ENCODE results near the gene CRYBB1. TPM values are rescaled to one million over a fixed set of nuclear protein-coding genes. Genes with fewer than 3 reads are reported as not detected.
A peak's percentile ranks its signal among the peaks of the same experiment; 100 is the strongest.

Gene CRYBB1
- total RNA-seq (not detected), polyA plus RNA-seq (not detected)

GRCh38 chr22:26617271-26618199 lies at the start of gene CRYBB1:
Gene CRYBB1, minus strand, starts transcription at chr22:26618027. Its CDS starts 1,708 bp downstream, at chr22:26616319.
- ChIA-PET POLR2A (no interaction called here), CTCF (interaction anchor here (0.7 kb wide), 1 partner anchor 39 kb away, joined by 3 read pairs; the partner anchor contains the start of gene MIAT)
- Histone ChIP-seq H3K9me3 (ENCODE audit: low read length) (no peaks in the 10 kb centered on the region), H3K27me3 (ENCODE audit: insufficient read depth, low read length, poor library complexity, severe bottlenecking) (no peaks in the 10 kb centered on the region), H3K27ac (ENCODE audit: low read depth, low read length) (peak within 1 kb of the TSS; percentile 24), H3K4me3 (ENCODE audit: low read length) (no peak within 1 kb of the TSS), H3K36me3 (ENCODE audit: insufficient read depth, low read length) (no peaks in the 10 kb centered on the region), H3K4me1 (ENCODE audit: insufficient read depth, low read length) (peaks cover 5% of the 10 kb centered on the region)
- no peaks in the 10 kb centered on the region for H3K27me3 Mint-ChIP-seq
- DNase-seq, result no peak
- peak within 1 kb of the TSS in 5 of 8 donors; percentile 1 to 76 (median 44) for H3K27ac Mint-ChIP-seq
- H3K36me3 Mint-ChIP-seq, result no peaks in the 10 kb centered on the region
- H3K4me1 Mint-ChIP-seq, result peaks cover 12 to 44% (median 18%) of the 10 kb centered on the region in 3 donors
- no peaks in the 10 kb centered on the region for H3K9me3 Mint-ChIP-seq
- H3K4me3 Mint-ChIP-seq, result no peak within 1 kb of the TSS

GRCh38 chr22:26667140-26667539 lies 49.3 kb upstream of the CRYBB1 start:
- Mint-ChIP-seq H3K4me1 (peaks cover 63 to 89% (median 64%) of the 10 kb centered on the region in 3 donors), H3K4me3 (no peak overlapping the region), H3K9me3 (no peaks in the 10 kb centered on the region), H3K36me3 (peaks cover 0 to 65% (median 2%) of the 10 kb centered on the region in 3 donors), H3K27me3 (no peaks in the 10 kb centered on the region), H3K27ac (peak overlapping the region in 3 of 8 donors; percentile 29 to 70 (median 66))
- no peaks in the 10 kb centered on the region for H3K36me3 ChIP-seq (ENCODE audit: insufficient read depth, low read length)
- ChIA-PET CTCF (interaction anchor here (4.6 kb wide), 1 partner anchor 164 kb away, joined by 33 read pairs; no protein-coding TSS in a partner anchor), POLR2A (no interaction called here)
- H3K4me3 ChIP-seq (ENCODE audit: low read length), result no peak overlapping the region
- no peaks in the 10 kb centered on the region for H3K9me3 ChIP-seq (ENCODE audit: low read length)
- H3K27ac ChIP-seq (ENCODE audit: low read depth, low read length), result no peak overlapping the region
- DNase-seq, result no peak
- H3K27me3 ChIP-seq (ENCODE audit: insufficient read depth, low read length, poor library complexity, severe bottlenecking), result no peaks in the 10 kb centered on the region
- peaks cover 53% of the 10 kb centered on the region for H3K4me1 ChIP-seq (ENCODE audit: insufficient read depth, low read length)

- DNase-seq, result no peak
- H3K27me3 Mint-ChIP-seq, result no peaks in the 10 kb centered on the region
- peaks cover 0 to 67% (median 2%) of the 10 kb centered on the region in 3 donors for H3K36me3 Mint-ChIP-seq
- peak overlapping the region; percentile 31 to 98 (median 94) for H3K27ac Mint-ChIP-seq
- peaks cover 39% of the 10 kb centered on the region for H3K4me1 ChIP-seq (ENCODE audit: insufficient read depth, low read length)
- no peak overlapping the region for H3K27ac ChIP-seq (ENCODE audit: low read depth, low read length)
- ChIA-PET CTCF (interaction anchor here (0.6 to 4.6 kb wide), 9 partner anchors 8 to 182 kb away, joined by 3 to 33 read pairs (median 5); partner anchors contain the start of genes HPS4, MIAT, SRRD and TFIP11), POLR2A (no interaction called here)
- H3K36me3 ChIP-seq (ENCODE audit: insufficient read depth, low read length), result no peaks in the 10 kb centered on the region
- H3K9me3 ChIP-seq (ENCODE audit: low read length), result no peaks in the 10 kb centered on the region
- no peaks in the 10 kb centered on the region for H3K9me3 Mint-ChIP-seq
- no peaks in the 10 kb centered on the region for H3K27me3 ChIP-seq (ENCODE audit: insufficient read depth, low read length, poor library complexity, severe bottlenecking)
- H3K4me1 Mint-ChIP-seq, result peaks cover 54 to 85% (median 56%) of the 10 kb centered on the region in 3 donors
- peak overlapping the region in 2 of 7 donors; percentile 57 to 81 for H3K4me3 Mint-ChIP-seq
- H3K4me3 ChIP-seq (ENCODE audit: low read length), result no peak overlapping the region
Observed at GRCh38 chr22:26665813-26666231, 48.0 kb upstream of the CRYBB1 start.

GRCh38 chr22:26663374-26663923 lies 45.6 kb upstream of the CRYBB1 start:
- Histone ChIP-seq H3K27ac (ENCODE audit: low read depth, low read length) (no peak overlapping the region), H3K36me3 (ENCODE audit: insufficient read depth, low read length) (no peaks in the 10 kb centered on the region), H3K4me1 (ENCODE audit: insufficient read depth, low read length) (peaks cover 26% of the 10 kb centered on the region), H3K27me3 (ENCODE audit: insufficient read depth, low read length, poor library complexity, severe bottlenecking) (no peaks in the 10 kb centered on the region), H3K9me3 (ENCODE audit: low read length) (no peaks in the 10 kb centered on the region), H3K4me3 (ENCODE audit: low read length) (no peak overlapping the region)
- H3K9me3 Mint-ChIP-seq, result no peaks in the 10 kb centered on the region
- ChIA-PET POLR2A (interaction anchor here (0.6 to 0.7 kb wide), 2 partner anchors 10 to 15 kb away, joined by 3 to 6 read pairs; no protein-coding TSS in a partner anchor), CTCF (interaction anchor here (4.6 kb wide), 1 partner anchor 160 kb away, joined by 33 read pairs; no protein-coding TSS in a partner anchor)
- H3K27me3 Mint-ChIP-seq, result no peaks in the 10 kb centered on the region
- H3K4me1 Mint-ChIP-seq, result peaks cover 48 to 76% (median 49%) of the 10 kb centered on the region in 3 donors
- DNase-seq, result no peak
- H3K27ac Mint-ChIP-seq, result peak overlapping the region in 6 of 8 donors; percentile 27 to 88 (median 78)
- peaks cover 0 to 55% (median 2%) of the 10 kb centered on the region in 3 donors for H3K36me3 Mint-ChIP-seq
- no peak overlapping the region for H3K4me3 Mint-ChIP-seq

- H3K4me3 Mint-ChIP-seq, result peak overlapping the region in 1 of 7 donors; percentile 20
- Histone ChIP-seq H3K4me3 (ENCODE audit: low read length) (no peak overlapping the region), H3K9me3 (ENCODE audit: low read length) (no peaks in the 10 kb centered on the region), H3K4me1 (ENCODE audit: insufficient read depth, low read length) (peaks cover 36% of the 10 kb centered on the region), H3K36me3 (ENCODE audit: insufficient read depth, low read length) (no peaks in the 10 kb centered on the region), H3K27me3 (ENCODE audit: insufficient read depth, low read length, poor library complexity, severe bottlenecking) (no peaks in the 10 kb centered on the region), H3K27ac (ENCODE audit: low read depth, low read length) (no peak overlapping the region)
- H3K4me1 Mint-ChIP-seq, result peaks cover 52 to 79% (median 60%) of the 10 kb centered on the region in 3 donors
- H3K27ac Mint-ChIP-seq, result peak overlapping the region in 4 of 8 donors; percentile 11 to 85 (median 66)
- ChIA-PET CTCF (interaction anchor here (0.9 to 1.1 kb wide), 2 partner anchors 19 to 159 kb away, joined by 3 to 5 read pairs; no protein-coding TSS in a partner anchor), POLR2A (no interaction called here)
- H3K36me3 Mint-ChIP-seq, result peaks cover 0 to 55% (median 2%) of the 10 kb centered on the region in 3 donors
- H3K9me3 Mint-ChIP-seq, result no peaks in the 10 kb centered on the region
- DNase-seq, result no peak
- no peaks in the 10 kb centered on the region for H3K27me3 Mint-ChIP-seq
Observed at GRCh38 chr22:26662160-26662559, 44.3 kb upstream of the CRYBB1 start.

GRCh38 chr22:26660961-26661578 lies 43.2 kb upstream of the CRYBB1 start:
- H3K4me3 ChIP-seq (ENCODE audit: low read length), result no peak overlapping the region
- H3K27me3 ChIP-seq (ENCODE audit: insufficient read depth, low read length, poor library complexity, severe bottlenecking), result no peaks in the 10 kb centered on the region
- CTCF ChIA-PET, result interaction anchor here (1.4 kb wide), 1 partner anchor 158 kb away, joined by 6 read pairs; no protein-coding TSS in a partner anchor
- Mint-ChIP-seq H3K4me3 (peak overlapping the region in 2 of 7 donors; percentile 10 to 67), H3K9me3 (no peaks in the 10 kb centered on the region), H3K4me1 (peaks cover 49 to 79% (median 60%) of the 10 kb centered on the region in 3 donors), H3K27ac (peak overlapping the region in 7 of 8 donors; percentile 2 to 79 (median 51)), H3K36me3 (peaks cover 0 to 48% (median 2%) of the 10 kb centered on the region in 3 donors), H3K27me3 (no peaks in the 10 kb centered on the region)
- H3K27ac ChIP-seq (ENCODE audit: low read depth, low read length), result no peak overlapping the region
- POLR2A ChIA-PET, result no interaction called here
- H3K9me3 ChIP-seq (ENCODE audit: low read length), result no peaks in the 10 kb centered on the region
- no peaks in the 10 kb centered on the region for H3K36me3 ChIP-seq (ENCODE audit: insufficient read depth, low read length)
- H3K4me1 ChIP-seq (ENCODE audit: insufficient read depth, low read length), result peaks cover 36% of the 10 kb centered on the region
- DNase-seq, result no peak

GRCh38 chr22:26660356-26660755 lies 42.5 kb upstream of the CRYBB1 start:
- Mint-ChIP-seq H3K4me1 (peaks cover 44 to 72% (median 53%) of the 10 kb centered on the region in 3 donors), H3K4me3 (peak overlapping the region in 1 of 7 donors; percentile 67), H3K27me3 (no peaks in the 10 kb centered on the region), H3K9me3 (no peaks in the 10 kb centered on the region), H3K27ac (peak overlapping the region in 3 of 8 donors; percentile 19 to 77 (median 53)), H3K36me3 (peaks cover 0 to 41% (median 2%) of the 10 kb centered on the region in 3 donors)
- ChIA-PET POLR2A (no interaction called here), CTCF (interaction anchor here (1.4 kb wide), 1 partner anchor 158 kb away, joined by 6 read pairs; no protein-coding TSS in a partner anchor)
- DNase-seq, result no peak
- H3K4me3 ChIP-seq (ENCODE audit: low read length), result no peak overlapping the region
- no peaks in the 10 kb centered on the region for H3K27me3 ChIP-seq (ENCODE audit: insufficient read depth, low read length, poor library complexity, severe bottlenecking)
- no peaks in the 10 kb centered on the region for H3K9me3 ChIP-seq (ENCODE audit: low read length)
- no peak overlapping the region for H3K27ac ChIP-seq (ENCODE audit: low read depth, low read length)
- no peaks in the 10 kb centered on the region for H3K36me3 ChIP-seq (ENCODE audit: insufficient read depth, low read length)
- H3K4me1 ChIP-seq (ENCODE audit: insufficient read depth, low read length), result peaks cover 29% of the 10 kb centered on the region

Measured in CD8-positive, alpha-beta memory T cell (primary cell).